Panc1 (cell line): ENCODE measurements around the gene OPN1SW. TPM values are rescaled to one million over a fixed set of nuclear protein-coding genes. Genes with fewer than 3 reads are reported as not detected.

Experiments
- ATAC-seq: fragments of 200-7000 bp; cut with Tn5 transposase; 2 replicates; pipeline ENCODE4 v1.9.1; 2020; ENCODE audit warnings: mild to moderate bottlenecking, moderate library complexity
- BruUV-seq: library from RNA; stranded (reverse); fragments of 400-500 nt; replicated peaks from 2 replicates; lab custom pipeline; 2021; lab: Mats Ljungman, UMichigan
- CTCF ChIA-PET: fragments of 300-600 bp; sonication (Branson Sonifier 250); formaldehyde crosslinking; loops from one replicate; lab custom pipeline; 2022; ENCODE audit warnings: antibody characterized with exemption; lab: Charles Lee
- POLR2A ChIA-PET: fragments of 300-600 bp; sonication (Branson Sonifier 250); formaldehyde crosslinking; loops from one replicate; lab custom pipeline; 2022; ENCODE audit warnings: antibody characterized with exemption; lab: Charles Lee
- DNase-seq: peaks from one replicate; pipeline ENCODE4 v3.0.0-alpha.2; 2010; ENCODE audit warnings: low read depth, low spot score
- H3K27ac ChIP-seq: 2 replicates; pipeline ENCODE4 v1.5.1; 2011; ENCODE audit warnings: mild to moderate bottlenecking, low read length, inconsistent platforms
- H3K27me3 ChIP-seq: fragments of 200-500 bp; sonication (Bioruptor generic); 2 replicates; pipeline ENCODE4 v1.6.0; 2014; ENCODE audit warnings: low read length, inconsistent platforms; ENCODE audit not compliant: control insufficient read depth, insufficient read depth
- H3K36me3 ChIP-seq: fragments of 200-500 bp; sonication (Bioruptor generic); 2 replicates; pipeline ENCODE4 v1.5.1; 2014; ENCODE audit warnings: inconsistent platforms, mild to moderate bottlenecking, low read length, moderate library complexity; ENCODE audit not compliant: control insufficient read depth, insufficient read depth
- H3K4me1 ChIP-seq: 2 replicates; pipeline ENCODE4 v1.5.1; 2011; ENCODE audit warnings: inconsistent platforms, mild to moderate bottlenecking, low read length, moderate library complexity; ENCODE audit not compliant: control insufficient read depth, insufficient read depth
- H3K4me3 ChIP-seq, 2 experiments: 2 replicates each; pipeline ENCODE4 v1.5.1; 2011 to 2012; ENCODE audit warnings: low read depth in 2 of 2, low read length in 2 of 2, mild to moderate bottlenecking in 2 of 2, inconsistent platforms in 1 of 2, moderate library complexity in 1 of 2
- H3K9me3 ChIP-seq: fragments of 200-500 bp; sonication (Bioruptor generic); 2 replicates; pipeline ENCODE4 v1.5.1; 2014; ENCODE audit warnings: low read depth, mild to moderate bottlenecking, inconsistent platforms, low read length, moderate library complexity; ENCODE audit not compliant: control insufficient read depth, insufficient read depth
- CTCF ChIP-seq: fragments of 450-650 bp; IDR thresholded peaks from 2 replicates; pipeline ENCODE4 v1.5.1; 2017; ENCODE audit warnings: mild to moderate bottlenecking
- POLR2AphosphoS5 ChIP-seq: IDR thresholded peaks from 2 replicates; pipeline ENCODE4 v1.6.1; 2012; ENCODE audit warnings: mild to moderate bottlenecking, low read depth, low read length, moderate library complexity
- REST ChIP-seq, 2 experiments: IDR thresholded peaks; 2 replicates each; pipeline ENCODE4 v1.6.1; 2011 to 2012; ENCODE audit warnings: low read depth in 2 of 2, control low read depth in 1 of 2, low read length in 1 of 2, mild to moderate bottlenecking in 1 of 2, moderate library complexity in 1 of 2; ENCODE audit not compliant: insufficient read depth in 1 of 2
- SIN3A ChIP-seq: IDR thresholded peaks from 2 replicates; pipeline ENCODE4 v1.6.1; 2012; ENCODE audit warnings: low read depth, mild to moderate bottlenecking, low read length, moderate library complexity, borderline replicate concordance; ENCODE audit not compliant: insufficient read depth
- TCF7L2 ChIP-seq: IDR thresholded peaks from 2 replicates; pipeline ENCODE4 v1.6.1; 2011; ENCODE audit warnings: mild to moderate bottlenecking, low read depth, low read length, inconsistent platforms
- in situ Hi-C: cut with HindIII; loops from 2 replicates; pipeline ENCODE4 v1.10.0; 2016; ENCODE audit warnings: low sequenced_read_pairs, low pct_unique_long_range_greater_than_20kb
- intact Hi-C: fragments of 100-400 bp; cut with micrococcal nuclease; formaldehyde crosslinking; loops from one replicate; pipeline ENCODE4 v1.10.0; 2022; ENCODE audit not compliant: unreplicated experiment
- total RNA-seq: library from RNA; stranded (reverse); gene quantifications from one replicate; pipeline ENCODE4 v1.2.1, GENCODE V29; 2021; ENCODE audit not compliant: unreplicated experiment

OPN1SW gene
- total RNA-seq, 1 experiment from 2014 or later, result not detected

GRCh38 chr7:128791121-128791971, 15.8 kb upstream of the OPN1SW start, which contains the start of gene CCDC136:
TSS of gene CCDC136 (plus strand) at chr7:128791968. CDS start at chr7:128792412, 444 bp downstream.
- BruUV-seq, result no TSS peak
- DNase-seq (no peak), ATAC-seq (peak; percentile 89)
- in situ Hi-C loops, result no loop called here
- H3K4me1 ChIP-seq, result no peaks in the 10 kb centered on the region; the same call in 1 of the 2 replicates
- no peak within 1 kb of the TSS for H3K27ac ChIP-seq
- POLR2A ChIA-PET, result no interaction called here
- TF ChIP-seq POLR2AphosphoS5, result no peak
- CTCF ChIA-PET, result no interaction called here
- H3K36me3 ChIP-seq, result no peaks in the 10 kb centered on the region; the same call in 1 of the 2 replicates
- H3K27me3 ChIP-seq, result peaks cover 14% of the 10 kb centered on the region
- peak within 1 kb of the TSS; percentile 63 to 65 for H3K4me3 ChIP-seq
- no peaks in the 10 kb centered on the region for H3K9me3 ChIP-seq
- intact Hi-C loops, result loop anchor here (5.0 kb wide), 1 partner anchor 91 kb away; no protein-coding TSS in a partner anchor

- ChIA-PET CTCF (no interaction called here), POLR2A (no interaction called here)
- H3K9me3 ChIP-seq, result no peaks in the 10 kb centered on the region
- BruUV-seq, result no TSS peak
- peak; percentile 17; the same call in 1 of the 2 replicates for ATAC-seq
- in situ Hi-C loops, result no loop called here
- H3K4me1 ChIP-seq, result no peaks in the 10 kb centered on the region; the same call in 1 of the 2 replicates
- peak overlapping the region; percentile 63 to 65 for H3K4me3 ChIP-seq
- TF ChIP-seq CTCF (no peak), REST (IDR thresholded peaks at IDR 0.05; ENCODE audit: insufficient read depth in 1 of 2, low read depth in 2 of 2, low read length in 1 of 2) (no peak), POLR2AphosphoS5 (no peak), SIN3A (no peak), TCF7L2 (no peak)
- H3K36me3 ChIP-seq, result no peaks in the 10 kb centered on the region; the same call in 1 of the 2 replicates
- peaks cover 14% of the 10 kb centered on the region for H3K27me3 ChIP-seq
- intact Hi-C loops, result loop anchor here (5.0 kb wide), 1 partner anchor 92 kb away; no protein-coding TSS in a partner anchor
- H3K27ac ChIP-seq, result no peak overlapping the region
- DNase-seq, result no peak
Measured at GRCh38 chr7:128790315-128791041, 14.9 kb upstream of the OPN1SW start.
